CD4-positive, alpha-beta T cell treated with Interleukin-15 for 4 hours (primary cell): ENCODE data around the gene VPS54.
"Not testable (repeated sequence)": the region's sequence is repeated elsewhere in the genome, so short reads cannot be mapped to it uniquely, and the experiment has no call there.

ENCODE experiments used
- DNase-seq: peaks from one replicate; pipeline ENCODE4 v3.0.0-alpha.2; 2020; ENCODE audit warnings: low spot score

Gene VPS54

DNA sequence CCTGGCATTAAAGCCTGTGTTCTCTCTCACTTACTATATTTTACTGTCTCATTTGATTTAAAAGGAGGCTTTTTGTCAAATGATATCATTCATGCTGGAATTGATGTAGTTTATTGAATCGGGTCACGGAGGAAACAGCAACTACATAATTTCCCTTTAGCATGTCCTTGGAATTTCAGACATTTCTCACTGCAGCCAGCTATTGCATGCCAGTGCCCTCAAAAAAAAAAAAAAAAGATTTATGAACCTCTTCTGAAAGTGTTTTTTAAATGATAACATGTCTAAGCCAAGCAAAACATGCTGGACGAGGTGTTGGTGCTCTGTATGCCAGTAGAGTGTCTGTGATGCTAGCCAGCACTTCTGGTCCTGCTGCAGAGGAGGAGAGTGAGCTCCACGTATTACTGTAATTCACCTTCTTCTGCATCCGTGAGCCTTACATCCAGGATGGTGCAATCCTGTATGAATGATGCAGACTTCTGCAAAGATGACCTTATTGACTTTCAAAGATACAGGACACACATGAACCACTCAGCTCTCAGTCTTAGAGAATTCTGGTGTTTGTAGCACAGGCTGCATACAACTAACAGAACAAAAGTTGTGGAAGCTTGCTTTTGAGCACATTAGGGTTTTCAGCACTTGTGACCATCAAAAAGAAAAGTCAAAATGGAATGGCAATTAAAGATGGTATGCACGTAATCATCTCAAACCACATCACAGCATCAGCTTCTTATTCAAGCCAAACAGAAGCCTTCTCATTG is 146.5 kb downstream of the VPS54 start:
- DNase-seq, result no peak

DNA sequence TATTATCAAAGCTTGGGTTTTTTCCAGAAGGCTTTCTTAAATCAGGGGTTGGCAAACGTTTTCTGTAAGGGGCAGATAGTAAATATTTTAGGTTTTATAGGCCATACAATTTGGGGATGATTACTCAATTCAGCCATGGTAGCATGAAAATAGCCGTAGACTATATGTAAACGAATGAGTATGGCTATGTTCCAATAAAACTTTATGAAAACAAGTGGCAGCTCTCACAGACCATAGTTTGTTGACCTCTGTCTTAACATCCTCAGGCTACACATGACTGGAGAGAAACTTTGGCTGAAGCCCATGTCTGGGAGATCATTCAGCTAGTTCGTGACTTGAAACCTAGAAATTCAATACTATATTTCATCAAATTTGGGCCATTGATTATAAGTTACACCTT is 147.4 kb downstream of the VPS54 start:
- DNase-seq, result no peak

- no peak for DNase-seq
Measured at GRCh38 chr2:63870679-63871078, 148.5 kb downstream of the VPS54 start.

DNA sequence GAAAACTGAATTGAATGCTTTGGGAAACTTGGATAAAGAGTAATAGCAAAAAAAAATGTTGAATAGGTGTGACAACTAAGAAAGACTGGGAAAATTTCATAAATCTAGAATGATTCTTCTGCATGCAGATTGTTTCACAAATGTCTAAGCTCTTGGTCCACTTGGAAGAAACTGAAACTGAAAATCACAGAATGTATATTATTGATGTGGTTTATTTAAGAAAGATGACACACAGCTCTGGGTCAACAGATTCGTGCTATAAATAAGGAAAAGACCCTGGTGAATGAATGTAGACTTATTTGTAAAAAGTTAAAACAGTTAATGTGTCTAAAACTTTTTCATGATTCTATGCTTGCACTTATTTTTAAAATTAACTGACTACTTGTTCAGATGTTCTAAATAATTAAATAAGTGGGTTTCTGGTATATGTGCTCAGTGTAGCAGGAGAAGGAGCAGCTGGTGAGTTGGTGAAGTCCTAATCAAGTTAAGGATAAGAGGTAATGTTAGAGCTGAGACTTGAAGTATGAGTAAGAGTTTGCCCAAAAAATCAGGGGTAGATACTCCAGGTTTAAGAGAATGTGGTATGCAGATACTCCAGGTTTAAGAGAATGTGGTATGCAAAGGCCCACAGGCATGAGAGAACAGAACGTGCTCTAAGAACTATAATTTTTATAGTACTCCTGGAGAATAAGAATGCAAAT is 153.1 kb downstream of the VPS54 start:
- peak; percentile 30 for DNase-seq

DNA sequence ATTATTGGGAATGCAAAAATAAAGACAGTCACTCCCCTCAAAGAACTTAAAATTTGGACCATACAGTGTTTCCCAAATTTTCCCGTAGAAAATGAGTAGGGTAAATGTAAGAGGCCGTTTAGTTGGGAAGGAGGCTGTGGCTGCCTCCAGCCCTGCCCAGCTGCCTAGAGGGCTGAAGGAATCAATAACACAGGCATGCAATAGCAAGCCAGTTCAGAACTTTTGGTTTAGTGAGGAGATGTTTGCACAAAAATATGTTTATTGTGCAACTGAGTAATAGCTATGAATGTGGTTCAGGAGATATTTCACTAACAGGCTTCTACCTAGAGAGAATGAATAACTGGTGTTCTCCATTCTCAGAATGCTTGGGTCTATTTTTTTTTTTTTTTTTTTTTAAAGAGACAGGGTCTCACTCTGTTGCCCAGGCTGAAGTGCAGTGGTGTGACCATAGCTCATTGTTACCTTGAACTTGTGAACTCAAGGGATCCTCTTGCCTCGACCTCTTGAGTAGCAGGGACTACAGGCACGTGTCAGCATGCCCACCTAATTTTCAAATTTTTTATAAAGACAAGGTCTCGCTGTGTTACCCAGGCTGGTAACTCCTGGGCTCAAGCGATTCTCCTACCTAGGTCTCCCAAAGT is 153.9 kb downstream of the VPS54 start:
- DNase-seq, result no peak

DNA sequence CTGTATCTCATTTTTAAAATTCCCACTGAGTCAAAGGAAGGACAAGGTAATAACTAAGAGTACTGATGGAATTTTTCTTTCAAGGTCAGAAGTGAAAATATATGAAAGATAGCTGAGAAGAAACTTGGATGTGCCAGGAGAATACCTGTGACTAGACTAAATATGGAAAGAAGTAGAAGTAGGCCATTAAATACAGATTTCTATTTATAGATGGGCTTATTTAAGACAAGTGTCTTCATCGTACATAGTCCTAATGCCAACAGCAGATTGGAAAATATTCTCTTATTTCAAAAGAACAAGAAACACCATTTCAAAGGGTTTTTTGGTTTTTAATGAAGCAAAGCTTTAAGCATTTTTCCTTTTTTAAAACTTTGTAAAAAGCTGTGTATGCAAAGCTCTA is 155.5 kb downstream of the VPS54 start:
- no peak for DNase-seq

DNA sequence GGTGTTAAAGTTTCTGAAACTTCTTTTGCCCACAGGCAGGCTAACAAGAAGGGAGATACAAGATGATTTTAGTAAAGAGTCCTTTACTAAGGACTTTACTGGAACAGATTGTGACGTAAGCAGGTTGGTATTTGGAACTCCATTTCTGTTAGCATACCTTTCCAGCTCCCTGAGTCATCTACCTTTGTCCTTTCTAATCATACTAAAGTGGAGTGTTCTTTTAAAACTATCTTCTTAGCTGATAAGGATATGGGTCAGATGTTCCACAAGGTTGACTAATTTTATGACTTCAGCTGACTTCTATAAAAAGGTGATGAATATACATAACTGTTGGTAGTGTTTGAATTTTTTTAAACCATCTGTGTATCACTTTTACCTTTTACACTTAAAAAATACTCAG is 156.4 kb downstream of the VPS54 start:
- DNase-seq, result no peak

DNA sequence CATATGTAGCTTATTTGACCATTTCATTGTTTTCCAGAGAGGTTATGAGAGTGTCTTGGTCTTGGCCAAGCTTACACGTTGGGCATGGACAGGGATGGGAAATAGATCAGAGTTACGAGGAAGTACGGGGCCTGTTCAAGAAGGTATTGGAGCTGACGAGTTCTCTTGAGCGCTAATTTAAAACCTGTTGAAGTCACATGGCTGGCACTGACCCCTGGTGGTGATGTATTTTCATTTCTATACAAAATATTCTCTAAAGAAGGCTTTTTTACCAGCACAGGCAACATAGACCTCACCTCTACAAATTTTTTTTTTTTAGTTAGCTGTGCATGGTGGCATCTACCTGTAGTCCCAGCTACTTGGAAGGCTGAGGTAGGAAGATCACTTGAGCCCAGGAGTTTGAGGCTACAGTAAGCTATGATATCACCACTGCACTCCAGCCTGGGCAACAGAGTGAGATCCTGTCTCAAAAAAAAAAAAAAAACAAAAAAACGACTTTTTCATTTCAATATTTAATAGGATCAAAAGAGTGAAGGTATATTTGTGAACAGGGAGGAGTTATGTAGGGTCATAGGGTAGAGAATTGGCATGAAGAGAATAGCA is 157.9 kb downstream of the VPS54 start:
- peak; percentile 69 for DNase-seq

DNA sequence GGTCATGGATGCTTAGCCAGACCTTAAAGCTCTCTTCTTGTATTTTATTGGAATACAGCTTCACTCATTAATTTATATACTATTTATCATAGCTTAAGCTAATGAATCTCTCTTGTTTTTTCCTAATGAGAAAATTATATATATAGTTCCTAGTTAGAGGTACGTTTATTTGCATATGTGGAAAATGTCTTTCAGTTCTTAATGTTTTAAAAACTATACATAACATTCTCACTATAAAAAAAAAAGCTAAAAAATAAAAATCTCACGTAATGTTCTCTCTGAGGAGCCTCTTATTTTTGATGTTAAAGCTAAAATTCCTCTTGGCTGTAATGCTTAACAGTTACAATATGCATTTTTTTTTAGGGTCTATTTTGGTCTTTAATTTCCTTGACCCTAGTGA is 160.9 kb downstream of the VPS54 start:
- DNase-seq, result no peak

DNA sequence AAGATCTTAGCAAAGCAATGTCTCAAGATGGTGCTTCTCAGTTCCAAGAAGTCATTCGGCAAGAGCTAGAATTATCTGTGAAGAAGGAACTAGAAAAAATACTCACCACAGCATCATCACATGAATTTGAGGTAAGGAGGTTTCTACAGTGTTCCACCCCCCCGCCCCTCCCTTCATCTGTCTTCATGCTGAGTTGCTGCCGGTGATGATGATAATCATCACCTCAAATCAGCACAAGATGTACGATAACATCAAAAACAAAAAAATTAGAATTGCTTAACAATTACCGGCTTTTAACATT is 163.0 kb downstream of the VPS54 start:
- DNase-seq, result peak; percentile 83

GRCh38 chr2:63855418-63856302 is 163.6 kb downstream of the VPS54 start:
- DNase-seq, result no peak

- no peak for DNase-seq
Measured at GRCh38 chr2:63853527-63854310, 165.5 kb downstream of the VPS54 start.

- no peak for DNase-seq
Measured at GRCh38 chr2:63851691-63852311, 167.4 kb downstream of the VPS54 start.

DNA sequence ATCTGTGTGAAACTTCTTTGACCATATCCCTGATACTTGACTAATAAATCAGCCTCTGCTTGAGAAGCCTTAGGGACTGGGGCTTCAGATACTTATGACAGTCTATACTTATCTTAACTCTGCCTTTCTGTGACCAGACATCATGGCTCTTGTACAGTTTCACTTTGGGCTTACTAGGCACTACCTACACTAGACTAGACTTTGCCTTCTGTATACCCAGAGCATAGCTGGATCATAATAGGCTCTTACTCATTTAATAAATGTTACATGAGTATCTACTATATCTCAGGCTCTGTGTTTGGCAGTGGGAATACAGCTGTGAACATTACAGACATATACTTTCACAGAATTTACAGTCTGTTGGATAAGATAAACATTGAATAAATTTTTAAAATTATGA is 168.6 kb downstream of the VPS54 start:
- DNase-seq, result no peak

GRCh38 chr2:63850204-63850571 is 169.0 kb downstream of the VPS54 start:
- DNase-seq, result no peak

DNA sequence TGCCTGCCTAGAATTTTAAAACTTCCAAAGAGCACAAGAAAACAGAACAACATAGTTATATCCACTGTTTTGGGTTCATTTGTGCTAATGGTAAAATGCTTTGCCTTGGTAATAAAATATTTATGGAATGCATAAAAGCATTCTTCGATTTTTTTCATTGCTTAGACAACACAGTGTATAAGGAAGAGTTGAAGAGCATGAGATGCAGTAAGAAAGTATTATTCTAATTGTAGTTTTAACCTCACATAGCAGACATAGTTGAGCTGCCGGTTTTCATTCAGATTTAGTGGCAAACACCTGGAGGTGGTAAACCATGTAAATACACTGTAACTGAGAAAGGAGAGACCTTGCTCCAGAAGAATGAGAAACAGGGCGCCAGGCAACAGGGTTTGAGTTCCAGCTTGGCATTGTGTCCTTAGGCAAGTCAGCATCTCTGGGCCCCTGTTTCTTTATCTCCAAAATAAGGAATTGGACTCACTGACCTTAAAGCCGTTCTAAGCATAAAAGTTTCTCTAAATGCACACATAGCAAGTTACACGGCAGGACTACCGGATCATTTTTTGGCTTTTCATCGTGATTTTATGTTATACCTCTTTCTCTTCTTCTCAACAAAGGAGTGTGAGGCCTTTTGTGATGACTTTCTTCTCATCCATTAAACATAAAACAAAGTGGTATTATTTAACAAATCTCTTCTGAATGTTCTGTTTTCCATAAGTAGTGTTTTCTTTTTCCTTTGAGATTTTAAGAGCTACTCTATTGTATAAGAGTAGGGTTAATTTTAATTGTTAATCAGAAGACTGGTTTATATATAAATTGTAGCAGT is 169.6 kb downstream of the VPS54 start:
- DNase-seq, result no peak

DNA sequence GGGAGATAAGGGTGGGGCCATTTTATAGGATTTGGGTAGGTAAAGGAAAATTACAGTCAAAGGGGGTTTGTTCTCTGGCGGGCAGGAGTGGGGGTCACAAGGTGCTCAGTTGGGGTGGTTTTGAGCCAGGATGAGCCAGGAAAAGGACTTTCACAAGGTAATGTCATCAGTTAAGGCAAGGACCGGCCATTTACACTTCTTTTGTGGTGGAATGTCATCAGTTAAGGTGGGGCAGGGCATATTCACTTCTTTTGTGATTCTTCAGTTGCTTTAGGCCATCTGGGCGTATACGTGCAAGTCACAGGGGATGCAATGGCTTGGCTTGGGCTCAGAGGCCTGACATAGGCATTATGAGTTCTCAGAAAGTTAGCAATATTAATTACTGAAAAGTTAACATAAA is 171.7 kb downstream of the VPS54 start:
- not testable (repeated sequence) for DNase-seq

DNA sequence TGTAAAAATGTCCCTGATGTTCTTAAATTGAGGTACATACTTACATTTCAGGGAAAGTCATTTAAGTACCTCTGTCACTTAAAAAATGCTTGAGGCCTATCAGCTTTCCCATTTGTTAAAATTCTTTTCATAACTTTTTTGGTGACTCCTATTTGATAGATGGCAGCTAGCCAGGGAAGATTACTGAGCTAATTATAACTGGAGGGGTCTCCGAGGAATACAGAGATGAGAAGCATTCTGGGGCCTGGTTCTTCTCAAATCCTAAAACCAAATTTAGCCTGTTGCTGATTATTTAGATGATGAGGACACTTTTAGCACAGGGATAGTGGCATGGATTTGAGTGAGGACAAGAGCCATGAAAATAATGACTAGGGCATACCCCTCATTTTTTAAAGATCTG is 172.7 kb downstream of the VPS54 start:
- DNase-seq, result no peak

GRCh38 chr2:63845866-63846265 is 173.4 kb downstream of the VPS54 start:
- DNase-seq, result no peak

DNA sequence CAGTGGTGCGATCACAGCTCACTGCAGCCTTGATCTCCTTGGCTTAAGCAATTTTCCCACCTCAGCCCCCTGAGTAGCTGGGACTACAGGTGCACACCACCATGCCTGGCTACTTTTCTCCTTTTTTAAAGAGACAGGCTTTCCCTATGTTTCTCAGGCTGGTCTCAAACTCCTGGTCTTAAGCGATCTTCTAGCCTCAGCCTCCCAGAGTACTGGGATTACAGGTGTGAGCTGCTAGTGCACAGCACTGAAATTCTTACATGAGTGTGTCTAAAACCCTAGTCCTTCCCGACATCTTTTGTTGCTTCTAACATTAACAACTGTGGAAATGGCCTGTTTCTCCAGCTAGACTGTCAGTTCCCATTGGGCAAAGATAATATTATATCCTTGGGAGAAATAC is 174.6 kb downstream of the VPS54 start:
- no peak for DNase-seq
